ENCODE results near the gene ZNF423.

The ZNF423 gene

GRCh38 chr16:49478616-49479015 is 377.3 kb downstream of the ZNF423 start:
- TF ChIP-seq CTCF (IDR thresholded peaks at IDR 0.05; ENCODE audit: insufficient read depth, low read depth, low read length, missing control alignments), result no peak
- DNase-seq (ENCODE audit: low read depth), result no peak
- H3K4me3 ChIP-seq (ENCODE audit: low read length), result no peak overlapping the region

GRCh38 chr16:49478107-49478506 is 377.8 kb downstream of the ZNF423 start:
- no peak for DNase-seq (ENCODE audit: low read depth)
- TF ChIP-seq CTCF (IDR thresholded peaks at IDR 0.05; ENCODE audit: insufficient read depth, low read depth, low read length, missing control alignments), result no peak
- no peak overlapping the region for H3K4me3 ChIP-seq (ENCODE audit: low read length)

- no peak for TF ChIP-seq CTCF (IDR thresholded peaks at IDR 0.05; ENCODE audit: insufficient read depth, low read depth, low read length, missing control alignments)
- no peak overlapping the region for H3K4me3 ChIP-seq (ENCODE audit: low read length)
- DNase-seq (ENCODE audit: low read depth), result no peak
Measured at GRCh38 chr16:49477250-49477895, 378.5 kb downstream of the ZNF423 start.

- DNase-seq (ENCODE audit: low read depth), result no peak
- H3K4me3 ChIP-seq (ENCODE audit: low read length), result no peak overlapping the region
- no peak for TF ChIP-seq CTCF (IDR thresholded peaks at IDR 0.05; ENCODE audit: insufficient read depth, low read depth, low read length, missing control alignments)
Measured at GRCh38 chr16:49474741-49475140, 381.2 kb downstream of the ZNF423 start.

GRCh38 chr16:49473773-49474172 is 382.1 kb downstream of the ZNF423 start:
- no peak for TF ChIP-seq CTCF (IDR thresholded peaks at IDR 0.05; ENCODE audit: insufficient read depth, low read depth, low read length, missing control alignments)
- no peak for DNase-seq (ENCODE audit: low read depth)

GRCh38 chr16:49473131-49473530 is 382.8 kb downstream of the ZNF423 start:
- no peak for DNase-seq (ENCODE audit: low read depth)
- TF ChIP-seq CTCF (IDR thresholded peaks at IDR 0.05; ENCODE audit: insufficient read depth, low read depth, low read length, missing control alignments), result no peak

More at GRCh38 chr16:49473773-49474172, 382.1 kb downstream of the ZNF423 start:
- no peak overlapping the region for H3K4me3 ChIP-seq (ENCODE audit: low read length)

GRCh38 chr16:49472598-49472997 is 383.3 kb downstream of the ZNF423 start:
- H3K4me3 ChIP-seq (ENCODE audit: low read length), result no peak overlapping the region
- no peak for DNase-seq (ENCODE audit: low read depth)
- TF ChIP-seq CTCF (IDR thresholded peaks at IDR 0.05; ENCODE audit: insufficient read depth, low read depth, low read length, missing control alignments), result no peak

More at GRCh38 chr16:49473131-49473530, 382.8 kb downstream of the ZNF423 start:
- no peak overlapping the region for H3K4me3 ChIP-seq (ENCODE audit: low read length)
